Measurements from ENCODE around the gene DLGAP3. TPM values are rescaled to one million over a fixed set of nuclear protein-coding genes. Genes with fewer than 3 reads are reported as not detected.

Gene DLGAP3
- total RNA-seq, 4 donors from 2014 or later = 0.18 to 0.19 TPM; not detected in 2

DNA sequence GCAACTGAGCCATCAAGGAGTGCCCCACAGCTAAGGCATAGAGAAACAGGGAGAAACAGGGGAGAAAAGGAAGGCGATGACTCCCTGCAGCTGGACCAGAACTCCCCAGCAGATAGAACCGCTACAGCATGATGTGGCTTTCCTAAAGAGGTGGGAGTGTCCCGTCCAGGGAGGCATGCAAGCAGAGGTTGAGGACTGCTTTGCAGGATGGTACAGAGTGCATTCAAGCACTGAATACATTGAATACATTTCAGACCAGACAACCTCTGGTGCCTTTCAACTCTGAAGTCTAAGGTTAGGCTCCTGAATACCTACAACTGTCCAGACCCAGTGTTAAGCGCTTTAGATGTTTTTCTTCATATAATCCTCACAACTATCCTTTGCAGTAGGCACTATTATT is 13.3 kb downstream of the DLGAP3 start:
- DNase-seq = no peak
- no peaks in the 10 kb centered on the region for H3K9me3 ChIP-seq
- no peaks in the 10 kb centered on the region for H3K4me1 ChIP-seq
- H3K27ac ChIP-seq = no peak overlapping the region
- 73 to 92% methylated on average over 4 of the region's 4 CpGs for WGBS, 2 donors
- no peak for TF ChIP-seq POLR2A (IDR thresholded peaks at IDR 0.05)
- TF ChIP-seq, protein P1, sequence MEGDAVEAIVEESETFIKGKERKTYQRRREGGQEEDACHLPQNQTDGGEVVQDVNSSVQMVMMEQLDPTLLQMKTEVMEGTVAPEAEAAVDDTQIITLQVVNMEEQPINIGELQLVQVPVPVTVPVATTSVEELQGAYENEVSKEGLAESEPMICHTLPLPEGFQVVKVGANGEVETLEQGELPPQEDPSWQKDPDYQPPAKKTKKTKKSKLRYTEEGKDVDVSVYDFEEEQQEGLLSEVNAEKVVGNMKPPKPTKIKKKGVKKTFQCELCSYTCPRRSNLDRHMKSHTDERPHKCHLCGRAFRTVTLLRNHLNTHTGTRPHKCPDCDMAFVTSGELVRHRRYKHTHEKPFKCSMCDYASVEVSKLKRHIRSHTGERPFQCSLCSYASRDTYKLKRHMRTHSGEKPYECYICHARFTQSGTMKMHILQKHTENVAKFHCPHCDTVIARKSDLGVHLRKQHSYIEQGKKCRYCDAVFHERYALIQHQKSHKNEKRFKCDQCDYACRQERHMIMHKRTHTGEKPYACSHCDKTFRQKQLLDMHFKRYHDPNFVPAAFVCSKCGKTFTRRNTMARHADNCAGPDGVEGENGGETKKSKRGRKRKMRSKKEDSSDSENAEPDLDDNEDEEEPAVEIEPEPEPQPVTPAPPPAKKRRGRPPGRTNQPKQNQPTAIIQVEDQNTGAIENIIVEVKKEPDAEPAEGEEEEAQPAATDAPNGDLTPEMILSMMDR (IDR thresholded peaks at IDR 0.05) = no peak
- intact Hi-C loops (cut with DNase I) = no loop called here
- peaks cover 0 to 57% (median 0%) of the 10 kb centered on the region in 4 donors for H3K27me3 ChIP-seq
- H3K36me3 ChIP-seq = no peaks in the 10 kb centered on the region
- no peak overlapping the region for H3K4me3 ChIP-seq

DNA sequence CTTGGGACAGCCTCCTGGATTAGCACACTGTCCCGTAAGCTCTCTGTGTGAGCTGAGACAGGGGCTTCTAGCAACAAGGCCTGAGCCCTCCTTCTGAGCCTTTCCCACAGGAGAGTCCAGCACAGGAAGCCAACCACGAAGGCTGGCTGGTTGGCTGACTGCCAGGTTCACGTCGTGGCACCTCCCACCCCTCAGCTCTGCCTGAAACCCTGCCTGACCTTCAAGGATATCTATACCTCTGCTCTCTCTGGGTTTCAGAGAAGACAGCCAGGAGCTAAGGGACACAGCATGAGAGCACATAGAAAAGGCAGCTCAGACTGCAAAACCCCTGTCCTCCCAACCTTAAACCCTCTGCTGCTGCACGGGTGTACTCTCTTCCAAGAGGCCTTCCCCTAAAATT is 13.9 kb downstream of the DLGAP3 start:
- 32 to 89% methylated on average over 1 to 2 of the region's 5 CpGs for WGBS, 2 donors
- Histone ChIP-seq H3K9me3 (no peaks in the 10 kb centered on the region), H3K4me3 (no peak overlapping the region), H3K36me3 (no peaks in the 10 kb centered on the region), H3K27me3 (peaks cover 0 to 51% (median 0%) of the 10 kb centered on the region in 4 donors), H3K27ac (no peak overlapping the region), H3K4me1 (no peaks in the 10 kb centered on the region)
- no peak for TF ChIP-seq POLR2A (IDR thresholded peaks at IDR 0.05)
- TF ChIP-seq, protein P1 (IDR thresholded peaks at IDR 0.05) = no peak
- intact Hi-C loops (cut with DNase I) = no loop called here
- no peak for DNase-seq

DNA sequence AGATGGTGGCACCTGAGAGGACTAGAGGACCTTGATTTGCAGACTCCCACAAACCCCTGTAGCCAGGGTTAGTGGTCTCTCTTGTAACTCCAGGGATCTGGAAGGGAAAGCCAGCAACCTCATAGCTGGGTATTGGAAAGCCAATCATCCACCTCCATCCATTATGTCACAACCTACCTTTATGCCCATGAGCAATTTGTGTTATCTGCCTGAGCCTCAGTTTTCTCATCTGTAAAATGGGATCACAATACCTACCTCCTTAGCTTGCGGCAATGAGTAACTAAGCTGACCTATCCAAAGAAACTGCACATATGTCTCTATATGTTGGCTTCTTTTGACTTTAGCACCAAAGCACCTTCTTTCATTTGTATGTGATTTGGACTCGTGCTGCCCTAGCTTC is 14.5 kb downstream of the DLGAP3 start:
- Histone ChIP-seq H3K9me3 (no peaks in the 10 kb centered on the region), H3K36me3 (no peaks in the 10 kb centered on the region), H3K27ac (no peak overlapping the region), H3K27me3 (peaks cover 0 to 50% (median 0%) of the 10 kb centered on the region in 4 donors), H3K4me3 (no peak overlapping the region), H3K4me1 (no peaks in the 10 kb centered on the region)
- TF ChIP-seq, protein P1 (IDR thresholded peaks at IDR 0.05) = no peak
- no peak for TF ChIP-seq POLR2A (IDR thresholded peaks at IDR 0.05)
- 58 to 72% methylated on average over 2 of the region's 2 CpGs for WGBS, 2 donors
- intact Hi-C loops (cut with DNase I) = no loop called here
- no peak for DNase-seq

DNA sequence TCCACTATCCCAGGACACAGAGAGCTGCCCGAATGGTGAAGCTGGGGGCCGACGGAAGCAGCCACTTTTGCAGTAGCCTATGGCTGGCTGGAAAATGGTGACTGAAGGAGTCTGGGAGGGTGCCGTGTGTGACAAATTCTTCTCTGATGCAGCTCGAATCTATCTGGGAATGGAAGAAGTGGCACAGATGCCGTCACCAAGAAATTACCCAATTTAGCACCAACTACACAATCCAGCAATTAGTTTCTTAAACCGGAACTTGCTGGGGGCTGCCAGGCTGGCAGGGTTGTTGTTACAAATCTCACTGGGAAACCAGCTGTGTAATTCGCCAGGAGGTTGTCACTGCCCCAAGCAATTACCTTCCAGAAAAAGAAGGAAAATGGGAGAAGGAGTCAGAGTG is 18.0 kb downstream of the DLGAP3 start:
- TF ChIP-seq POLR2A (IDR thresholded peaks at IDR 0.05) = no peak
- TF ChIP-seq, protein P1 (IDR thresholded peaks at IDR 0.05) = no peak
- H3K27ac ChIP-seq = no peak overlapping the region

DNA sequence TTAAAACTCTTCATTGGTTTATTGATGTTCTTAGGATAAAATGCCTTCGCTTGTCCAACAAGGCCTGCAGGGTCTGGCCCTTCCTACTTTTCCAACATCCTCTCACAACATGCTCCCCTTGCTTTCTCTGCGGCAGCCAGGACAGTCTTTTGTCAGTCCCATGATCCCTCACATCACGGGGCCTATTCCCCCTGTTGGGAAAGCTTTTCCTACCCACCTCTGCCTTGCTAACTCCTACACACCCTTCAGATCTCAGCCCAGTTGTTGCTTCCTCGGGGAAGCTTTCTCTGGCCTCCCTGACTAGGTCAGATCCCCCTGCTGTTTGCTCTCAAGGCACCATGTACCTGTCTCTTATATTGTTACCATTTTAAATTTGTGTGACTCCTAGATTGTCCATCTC is 19.0 kb downstream of the DLGAP3 start:
- Histone ChIP-seq H3K27ac (no peak overlapping the region), H3K4me3 (no peak overlapping the region), H3K36me3 (no peaks in the 10 kb centered on the region), H3K9me3 (no peaks in the 10 kb centered on the region), H3K27me3 (peaks cover 0 to 35% (median 0%) of the 10 kb centered on the region in 4 donors), H3K4me1 (no peaks in the 10 kb centered on the region)
- 57 to 65% methylated on average over 4 of the region's 4 CpGs for WGBS, 2 donors
- no peak for DNase-seq
- intact Hi-C loops (cut with DNase I) = no loop called here
- TF ChIP-seq, protein P1 (IDR thresholded peaks at IDR 0.05) = no peak
- no peak for TF ChIP-seq POLR2A (IDR thresholded peaks at IDR 0.05)

More for the DNA sequence above, 18.0 kb downstream of the DLGAP3 start:
- WGBS, 2 donors = 86 to 89% methylated on average over 7 to 8 of the region's 8 CpGs
- Histone ChIP-seq H3K36me3 (no peaks in the 10 kb centered on the region), H3K27me3 (peaks cover 0 to 36% (median 0%) of the 10 kb centered on the region in 4 donors), H3K4me1 (no peaks in the 10 kb centered on the region), H3K4me3 (no peak overlapping the region), H3K9me3 (no peaks in the 10 kb centered on the region)
- intact Hi-C loops (cut with DNase I) = no loop called here
- DNase-seq = no peak
